Body of pancreas (tissue), 4 donors: Measurements from ENCODE around the gene CACNA2D3.

Experiments
- POLR2A ChIP-seq, 3 donors: fragments of 450-650 bp; IDR thresholded peaks; one replicate each; pipeline ENCODE4 v1.6.1; 2016; ENCODE audit warnings: antibody characterized with exemption in 3 of 3, mild to moderate bottlenecking in 2 of 3
- TF ChIP-seq, protein P1 (sequence below), 7 experiments: fragments of 450-650 bp in 4 of 7; fragments of 200-600 bp in 3 of 7; sonication (generic) in 3 of 7; IDR thresholded peaks; one replicate each; pipeline ENCODE4 v1.5.1; 2016 to 2019; ENCODE audit warnings: antibody characterized with exemption in 7 of 7

- TF ChIP-seq, protein P1, sequence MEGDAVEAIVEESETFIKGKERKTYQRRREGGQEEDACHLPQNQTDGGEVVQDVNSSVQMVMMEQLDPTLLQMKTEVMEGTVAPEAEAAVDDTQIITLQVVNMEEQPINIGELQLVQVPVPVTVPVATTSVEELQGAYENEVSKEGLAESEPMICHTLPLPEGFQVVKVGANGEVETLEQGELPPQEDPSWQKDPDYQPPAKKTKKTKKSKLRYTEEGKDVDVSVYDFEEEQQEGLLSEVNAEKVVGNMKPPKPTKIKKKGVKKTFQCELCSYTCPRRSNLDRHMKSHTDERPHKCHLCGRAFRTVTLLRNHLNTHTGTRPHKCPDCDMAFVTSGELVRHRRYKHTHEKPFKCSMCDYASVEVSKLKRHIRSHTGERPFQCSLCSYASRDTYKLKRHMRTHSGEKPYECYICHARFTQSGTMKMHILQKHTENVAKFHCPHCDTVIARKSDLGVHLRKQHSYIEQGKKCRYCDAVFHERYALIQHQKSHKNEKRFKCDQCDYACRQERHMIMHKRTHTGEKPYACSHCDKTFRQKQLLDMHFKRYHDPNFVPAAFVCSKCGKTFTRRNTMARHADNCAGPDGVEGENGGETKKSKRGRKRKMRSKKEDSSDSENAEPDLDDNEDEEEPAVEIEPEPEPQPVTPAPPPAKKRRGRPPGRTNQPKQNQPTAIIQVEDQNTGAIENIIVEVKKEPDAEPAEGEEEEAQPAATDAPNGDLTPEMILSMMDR (IDR thresholded peaks at IDR 0.05): no peak
- TF ChIP-seq POLR2A (IDR thresholded peaks at IDR 0.05): no peak
Observed at GRCh38 chr3:54955941-54956340, 833.6 kb downstream of the CACNA2D3 start.
